ENCODE measurements around the gene ATXN1. TPM values are rescaled to one million over a fixed set of nuclear protein-coding genes. Genes with fewer than 3 reads are reported as not detected.
A peak's percentile ranks its signal among the peaks of the same experiment; 100 is the strongest.
"Not testable (repeated sequence)": the region's sequence is repeated elsewhere in the genome, so short reads cannot be mapped to it uniquely, and the experiment has no call there.

ATXN1 gene
- total RNA-seq, 2 experiments from 2014 or later, result 27.8 to 32.8 TPM

GRCh38 chr6:16712255-16712930 lies 48.9 kb downstream of the ATXN1 start:
- Mint-ChIP-seq H3K4me1 (peaks cover 40% of the 10 kb centered on the region), H3K4me3 (peak overlapping the region; percentile 76), H3K27me3 (no peaks in the 10 kb centered on the region), H3K27ac (peak overlapping the region; percentile 90), H3K9me3 (no peaks in the 10 kb centered on the region), H3K36me3 (peaks cover 22% of the 10 kb centered on the region)
- DNase-seq, result no peak

- Mint-ChIP-seq H3K4me1 (peaks cover 45% of the 10 kb centered on the region), H3K9me3 (no peaks in the 10 kb centered on the region), H3K27me3 (no peaks in the 10 kb centered on the region), H3K4me3 (peak overlapping the region; percentile 76), H3K36me3 (peaks cover 23% of the 10 kb centered on the region), H3K27ac (peak overlapping the region; percentile 90)
- no peak for DNase-seq
Observed at GRCh38 chr6:16711546-16712254, 49.6 kb downstream of the ATXN1 start.

- Mint-ChIP-seq H3K9me3 (no peaks in the 10 kb centered on the region), H3K4me3 (no peak overlapping the region), H3K27me3 (no peaks in the 10 kb centered on the region), H3K27ac (peak overlapping the region; percentile 67), H3K36me3 (peaks cover 26% of the 10 kb centered on the region), H3K4me1 (peaks cover 48% of the 10 kb centered on the region)
- no peak for DNase-seq
Observed at GRCh38 chr6:16706911-16707783, 54.1 kb downstream of the ATXN1 start.

GRCh38 chr6:16706491-16706890 lies 54.8 kb downstream of the ATXN1 start:
- peaks cover 44% of the 10 kb centered on the region for H3K4me1 Mint-ChIP-seq
- H3K9me3 Mint-ChIP-seq, H3K27me3 Mint-ChIP-seq, DNase-seq, H3K27ac Mint-ChIP-seq, H3K4me3 Mint-ChIP-seq: not testable (repeated sequence)
- H3K36me3 Mint-ChIP-seq, result peaks cover 28% of the 10 kb centered on the region

- H3K27ac Mint-ChIP-seq, result no peak overlapping the region
- H3K36me3 Mint-ChIP-seq, result peaks cover 29% of the 10 kb centered on the region
- peaks cover 46% of the 10 kb centered on the region for H3K4me1 Mint-ChIP-seq
- no peaks in the 10 kb centered on the region for H3K27me3 Mint-ChIP-seq
- no peak overlapping the region for H3K4me3 Mint-ChIP-seq
- DNase-seq, result no peak
- peaks cover 3% of the 10 kb centered on the region for H3K9me3 Mint-ChIP-seq
Observed at GRCh38 chr6:16706029-16706428, 55.2 kb downstream of the ATXN1 start.

- H3K4me1 Mint-ChIP-seq, result peaks cover 49% of the 10 kb centered on the region
- H3K27me3 Mint-ChIP-seq, result no peaks in the 10 kb centered on the region
- H3K27ac Mint-ChIP-seq, result peak overlapping the region; percentile 62
- H3K9me3 Mint-ChIP-seq, result peaks cover 3% of the 10 kb centered on the region
- no peak for DNase-seq
- H3K36me3 Mint-ChIP-seq, result peaks cover 29% of the 10 kb centered on the region
- no peak overlapping the region for H3K4me3 Mint-ChIP-seq
Observed at GRCh38 chr6:16705081-16705993, 55.9 kb downstream of the ATXN1 start.

GRCh38 chr6:16704401-16705045 lies 56.7 kb downstream of the ATXN1 start:
- Mint-ChIP-seq H3K4me3 (peak overlapping the region; percentile 66), H3K27me3 (no peaks in the 10 kb centered on the region), H3K27ac (peak overlapping the region; percentile 62), H3K36me3 (peaks cover 29% of the 10 kb centered on the region), H3K4me1 (peaks cover 57% of the 10 kb centered on the region), H3K9me3 (peaks cover 3% of the 10 kb centered on the region)
- peak; percentile 54 for DNase-seq

GRCh38 chr6:16702627-16703378 lies 58.5 kb downstream of the ATXN1 start:
- not testable (repeated sequence) for H3K27ac Mint-ChIP-seq, H3K4me3 Mint-ChIP-seq, H3K27me3 Mint-ChIP-seq, H3K9me3 Mint-ChIP-seq, DNase-seq
- peaks cover 73% of the 10 kb centered on the region for H3K4me1 Mint-ChIP-seq
- peaks cover 32% of the 10 kb centered on the region for H3K36me3 Mint-ChIP-seq

- H3K4me3 Mint-ChIP-seq, result peak overlapping the region; percentile 80
- peaks cover 26% of the 10 kb centered on the region for H3K36me3 Mint-ChIP-seq
- H3K27me3 Mint-ChIP-seq, result no peaks in the 10 kb centered on the region
- H3K9me3 Mint-ChIP-seq, result peaks cover 3% of the 10 kb centered on the region
- DNase-seq, result no peak
- H3K4me1 Mint-ChIP-seq, result peaks cover 67% of the 10 kb centered on the region
- peak overlapping the region; percentile 85 for H3K27ac Mint-ChIP-seq
Observed at GRCh38 chr6:16700916-16701234, 60.4 kb downstream of the ATXN1 start.

GRCh38 chr6:16700202-16700915 lies 60.9 kb downstream of the ATXN1 start:
- Mint-ChIP-seq H3K4me3 (peak overlapping the region; percentile 80), H3K27me3 (no peaks in the 10 kb centered on the region), H3K27ac (peak overlapping the region; percentile 85), H3K36me3 (peaks cover 22% of the 10 kb centered on the region), H3K4me1 (peaks cover 63% of the 10 kb centered on the region), H3K9me3 (peaks cover 3% of the 10 kb centered on the region)
- peak; percentile 61 for DNase-seq

- Mint-ChIP-seq H3K4me3 (peak overlapping the region; percentile 80), H3K36me3 (peaks cover 32% of the 10 kb centered on the region), H3K4me1 (peaks cover 62% of the 10 kb centered on the region), H3K9me3 (peaks cover 3% of the 10 kb centered on the region), H3K27ac (peak overlapping the region; percentile 85), H3K27me3 (no peaks in the 10 kb centered on the region)
- no peak for DNase-seq
Observed at GRCh38 chr6:16698997-16699868, 62.0 kb downstream of the ATXN1 start.

- H3K9me3 Mint-ChIP-seq, result peaks cover 3% of the 10 kb centered on the region
- no peaks in the 10 kb centered on the region for H3K27me3 Mint-ChIP-seq
- DNase-seq, result no peak
- peak overlapping the region; percentile 37 for H3K4me3 Mint-ChIP-seq
- peak overlapping the region; percentile 79 for H3K27ac Mint-ChIP-seq
- peaks cover 64% of the 10 kb centered on the region for H3K4me1 Mint-ChIP-seq
- H3K36me3 Mint-ChIP-seq, result peaks cover 35% of the 10 kb centered on the region
Observed at GRCh38 chr6:16698162-16698533, 63.1 kb downstream of the ATXN1 start.

All from activated naive CD8-positive, alpha-beta T cell treated with anti-CD3 and anti-CD28 coated beads for 36 hours (primary cell).